Cerebellar nuclear complex (tissue), 1 donor: ENCODE measurements around the gene LIMS2.

Experiments used
- DNase-seq, 2 experiments: peaks; one replicate each; lab custom pipeline; 2025; lab: John Stamatoyannopoulos, UW

LIMS2 gene

GRCh38 chr2:127621981-127622431 is 53.3 kb downstream of the LIMS2 start:
- no peak for DNase-seq

DNA sequence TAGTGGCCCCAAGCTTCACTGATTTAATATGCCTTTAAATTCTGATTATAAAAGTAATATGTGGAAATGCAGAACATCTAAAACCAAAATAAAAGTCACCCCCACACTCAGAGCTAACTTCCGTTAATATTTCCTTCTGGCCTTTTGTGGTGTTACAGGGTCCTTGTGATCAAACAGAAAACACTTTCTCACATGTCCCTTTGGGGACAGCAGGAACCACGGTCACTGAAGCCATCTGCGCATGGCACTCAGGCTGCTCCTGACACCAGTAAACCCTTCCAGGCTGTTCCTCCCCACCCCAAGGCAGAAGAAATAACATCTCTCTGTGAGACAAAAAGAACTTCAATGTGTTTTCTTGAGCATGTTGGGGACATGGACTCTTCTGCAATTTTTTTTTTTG is 54.5 kb downstream of the LIMS2 start:
- DNase-seq: no peak

DNA sequence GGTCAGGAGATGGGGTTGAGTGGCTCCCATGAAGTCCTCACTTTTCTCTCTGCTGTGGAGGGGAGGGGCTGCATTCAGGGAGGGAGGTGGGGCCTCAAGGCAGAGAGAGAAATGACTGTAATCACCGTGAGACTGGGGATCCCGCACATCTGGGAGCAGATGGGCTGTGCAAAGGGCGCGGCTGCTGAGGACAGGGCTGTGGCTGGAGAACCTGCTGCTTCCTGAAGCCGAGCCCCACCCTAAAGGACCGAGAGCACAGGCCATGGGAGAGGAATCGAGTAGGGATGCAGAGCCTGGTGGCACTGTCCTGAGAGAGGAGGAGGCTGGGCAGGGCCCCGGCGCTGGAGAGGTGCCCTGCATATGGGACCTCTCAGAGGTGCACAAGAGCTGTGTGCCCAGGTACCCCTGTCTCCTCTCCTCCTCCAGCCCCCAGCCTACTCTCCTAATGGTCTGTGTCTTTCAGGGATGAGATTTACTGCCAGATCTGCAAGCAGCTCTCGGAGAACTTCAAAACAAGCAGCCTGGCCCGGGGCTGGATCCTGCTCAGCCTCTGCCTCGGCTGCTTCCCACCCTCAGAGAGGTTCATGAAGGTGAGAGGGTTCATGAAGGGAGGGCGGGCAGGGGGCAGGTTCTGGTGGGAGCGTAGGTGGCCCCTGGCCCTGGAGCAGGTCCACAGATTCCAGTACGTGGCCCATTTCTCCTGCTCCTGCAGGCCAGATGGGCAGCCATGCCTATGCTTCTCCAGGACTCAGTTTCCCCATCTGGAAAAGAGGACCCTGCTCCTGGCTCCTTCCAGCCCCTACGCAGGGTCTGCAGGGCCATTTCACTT is 55.2 kb downstream of the LIMS2 start:
- no peak for DNase-seq

- DNase-seq: no peak
These were observed 56.1 kb downstream of the LIMS2 start for GRCh38 chr2:127619203-127619590.

DNA sequence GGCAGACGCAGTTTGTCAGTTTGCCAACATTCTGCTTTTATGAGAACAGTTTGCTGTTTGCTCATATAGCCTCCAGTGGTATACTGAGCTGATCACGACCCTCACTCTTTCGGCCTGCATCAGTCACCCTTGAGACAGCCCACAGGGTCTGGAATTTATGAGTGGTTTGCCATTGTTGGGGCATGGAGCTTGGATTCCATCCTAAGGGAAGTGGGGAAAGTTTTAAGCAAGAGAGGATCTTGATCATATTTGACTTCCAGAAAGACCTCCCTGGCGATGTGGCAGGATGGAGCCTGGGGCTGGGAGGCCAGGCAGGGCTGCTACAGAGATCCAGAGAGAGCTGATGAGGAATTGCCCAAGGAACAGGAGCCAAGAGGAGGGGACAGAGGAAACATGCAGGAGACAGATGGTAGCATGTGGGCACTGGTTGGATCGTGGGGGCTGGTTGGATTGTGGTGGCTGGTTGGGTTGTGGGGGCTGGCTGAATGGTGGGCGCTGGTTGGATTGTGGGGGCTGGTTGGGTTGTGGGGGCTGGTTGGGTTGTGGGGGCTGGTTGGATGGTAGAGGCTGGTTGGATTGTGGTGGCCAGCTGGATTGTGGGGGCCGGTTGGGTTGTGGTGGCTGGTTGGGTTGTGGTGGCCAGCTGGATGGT is 56.7 kb downstream of the LIMS2 start:
- DNase-seq: no peak

DNA sequence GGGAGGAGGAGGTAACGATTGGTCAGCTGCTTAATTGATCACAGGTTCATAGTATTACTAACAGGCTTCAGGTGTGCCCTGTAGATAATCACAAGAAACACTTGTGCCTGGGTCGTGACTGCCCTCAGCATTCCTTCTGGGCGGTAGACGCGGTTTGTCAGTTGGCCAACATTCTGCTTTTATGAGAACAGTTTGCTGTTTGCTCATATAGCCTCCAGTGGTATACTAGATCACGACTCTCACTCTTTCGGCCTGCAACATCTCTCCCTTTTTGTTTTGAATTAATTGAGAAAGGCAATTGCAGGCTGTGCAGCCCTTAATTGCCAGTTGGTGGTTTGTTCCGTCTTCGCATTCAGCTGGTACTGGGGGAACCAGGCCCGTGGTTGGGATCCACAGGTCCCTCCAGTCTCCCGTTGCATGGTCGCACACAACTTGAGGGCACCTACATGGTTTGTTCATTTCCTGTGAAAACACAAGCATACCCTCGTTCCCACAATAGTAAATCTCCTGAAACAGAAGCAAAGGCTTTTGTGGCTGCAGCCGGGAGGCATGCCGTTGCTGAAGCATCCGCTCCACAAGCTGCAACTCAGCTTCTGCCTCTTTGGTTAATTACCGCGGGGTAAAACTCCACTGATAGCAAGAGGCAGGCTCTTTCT is 59.7 kb downstream of the LIMS2 start:
- no peak for DNase-seq

GRCh38 chr2:127614731-127615130 is 60.6 kb downstream of the LIMS2 start:
- no peak for DNase-seq

DNA sequence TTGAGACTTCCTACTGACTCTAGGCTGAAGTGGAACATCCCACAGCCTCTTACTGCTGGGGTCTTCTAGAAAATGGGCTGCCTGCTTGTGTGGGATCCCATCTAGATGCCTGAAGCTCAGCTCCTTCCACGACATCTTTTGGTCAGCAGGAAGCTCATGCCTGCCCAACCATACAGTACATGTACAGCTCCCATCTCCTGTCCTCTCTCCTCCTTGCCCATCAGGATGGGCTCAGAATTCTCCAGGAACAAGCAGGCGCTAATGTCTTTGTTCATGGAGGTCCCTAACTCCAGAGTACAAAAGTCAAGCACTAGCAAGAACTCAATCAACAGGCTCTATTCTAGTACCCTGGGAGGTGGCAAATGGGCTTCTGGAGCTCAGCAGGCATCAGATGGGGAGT is 61.1 kb downstream of the LIMS2 start:
- DNase-seq: no peak

DNA sequence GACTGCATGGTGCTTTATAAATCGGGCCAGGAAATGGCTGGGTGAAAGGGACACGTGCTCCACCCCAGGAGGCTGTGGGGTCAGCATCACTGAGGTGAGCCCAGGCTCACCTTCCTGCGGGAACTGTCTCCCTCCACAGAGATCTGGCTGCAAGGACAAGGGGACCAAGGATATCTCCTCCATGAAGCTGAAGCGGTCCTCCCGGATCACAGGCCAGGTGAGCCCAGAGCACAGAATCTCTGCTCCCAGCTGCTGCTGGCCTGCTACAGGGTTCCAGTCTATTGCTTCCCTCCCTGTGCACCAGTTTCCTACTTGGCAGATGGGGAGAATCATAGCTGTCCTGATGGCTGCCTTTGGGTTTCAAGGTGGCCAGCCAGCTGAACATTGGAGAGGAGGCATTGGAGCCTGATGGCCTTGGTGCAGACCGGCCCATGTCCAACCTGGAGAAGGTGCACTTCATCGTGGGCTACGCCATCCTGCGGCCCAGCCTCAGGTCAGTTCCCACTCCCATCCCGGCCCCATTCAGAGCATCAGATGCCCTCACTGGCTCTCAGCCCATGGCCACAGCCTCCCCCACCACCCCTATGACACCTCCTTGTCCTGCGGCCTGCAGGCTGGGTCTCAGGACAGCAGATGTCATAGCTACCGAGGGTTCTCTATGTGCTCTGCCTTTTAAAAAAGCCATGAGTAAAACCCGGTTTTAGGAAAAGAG is 63.1 kb downstream of the LIMS2 start:
- DNase-seq: no peak

DNA sequence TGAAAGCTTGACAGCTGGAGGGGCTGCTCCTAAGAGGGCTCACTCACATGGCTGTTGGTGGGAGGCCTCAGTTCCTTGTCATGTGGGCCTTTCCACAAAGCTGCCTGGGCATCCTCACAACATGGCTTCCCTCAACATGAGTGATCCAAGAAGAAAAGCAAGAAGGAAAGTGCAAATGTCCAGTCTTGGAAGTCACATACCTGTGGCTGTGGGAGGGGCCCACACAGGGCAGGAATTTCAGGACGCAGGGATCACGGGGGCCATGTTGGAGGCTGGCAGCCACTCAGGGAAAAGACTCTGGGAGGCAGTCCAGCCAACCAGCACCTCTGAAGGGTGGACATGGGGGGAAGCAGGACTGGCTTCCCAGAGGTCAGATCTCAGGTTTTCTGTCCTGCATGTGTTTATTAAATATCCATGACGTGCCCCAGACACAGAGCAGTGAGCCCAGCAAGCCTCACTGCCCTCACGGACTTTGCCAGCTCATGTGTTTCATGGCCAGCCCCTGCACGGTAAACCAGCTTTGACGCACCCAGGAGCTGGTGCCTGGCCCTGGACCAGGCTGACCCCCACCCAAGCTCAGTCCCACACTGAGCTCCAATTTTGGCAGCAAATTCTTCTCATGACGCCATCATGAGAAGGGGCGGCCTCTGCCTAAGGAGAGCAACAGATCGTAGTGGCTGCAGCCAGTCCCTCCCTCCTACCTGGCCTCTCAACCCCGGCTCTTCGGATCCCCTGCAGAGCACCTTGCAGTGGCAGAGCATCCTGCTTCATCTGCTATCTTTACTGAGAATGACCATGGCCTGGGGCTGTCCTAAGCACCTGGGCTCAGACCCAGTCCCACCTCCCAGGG is 64.0 kb downstream of the LIMS2 start:
- no peak for DNase-seq

DNA sequence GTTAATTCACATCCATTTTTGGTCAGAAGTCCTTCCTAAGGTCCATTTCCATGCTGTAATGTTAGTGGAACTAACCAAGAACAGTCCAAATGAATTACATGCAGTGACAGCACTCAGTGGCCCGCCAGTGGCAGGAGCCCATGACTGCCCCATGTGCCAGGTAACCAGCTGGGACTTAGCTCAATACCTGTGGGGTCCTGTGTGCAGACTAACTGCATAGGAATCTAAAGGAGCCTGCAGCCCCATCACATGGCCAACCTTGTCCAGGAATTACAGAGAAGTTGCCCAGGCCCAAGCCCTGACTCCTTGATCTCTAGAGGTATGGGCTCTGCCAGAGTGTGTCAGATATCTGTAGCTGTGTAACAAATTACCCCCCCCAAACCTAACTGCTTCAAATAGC is 64.8 kb downstream of the LIMS2 start:
- no peak for DNase-seq

DNA sequence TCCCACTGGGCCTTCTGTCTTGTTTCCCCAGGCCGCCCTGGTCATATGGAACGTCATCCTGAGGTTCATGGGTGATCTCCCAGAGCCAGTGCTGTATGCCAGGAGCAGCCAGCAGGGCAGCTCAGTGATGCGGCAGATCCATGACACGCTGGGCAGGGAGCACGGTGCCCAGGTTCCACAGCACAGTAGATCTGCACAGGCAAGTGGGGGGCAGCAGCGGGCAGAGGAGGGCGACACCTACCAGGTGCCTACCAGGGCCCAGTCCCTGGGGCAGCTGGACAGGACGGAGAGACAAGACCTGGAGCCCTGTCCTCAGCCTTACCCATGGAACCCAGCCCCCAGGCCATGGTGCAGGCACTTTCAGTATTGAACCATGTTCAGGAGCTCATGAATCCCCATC is 65.5 kb downstream of the LIMS2 start:
- DNase-seq: no peak

- no peak for DNase-seq
These were observed 66.1 kb downstream of the LIMS2 start for GRCh38 chr2:127609031-127609751.

DNA sequence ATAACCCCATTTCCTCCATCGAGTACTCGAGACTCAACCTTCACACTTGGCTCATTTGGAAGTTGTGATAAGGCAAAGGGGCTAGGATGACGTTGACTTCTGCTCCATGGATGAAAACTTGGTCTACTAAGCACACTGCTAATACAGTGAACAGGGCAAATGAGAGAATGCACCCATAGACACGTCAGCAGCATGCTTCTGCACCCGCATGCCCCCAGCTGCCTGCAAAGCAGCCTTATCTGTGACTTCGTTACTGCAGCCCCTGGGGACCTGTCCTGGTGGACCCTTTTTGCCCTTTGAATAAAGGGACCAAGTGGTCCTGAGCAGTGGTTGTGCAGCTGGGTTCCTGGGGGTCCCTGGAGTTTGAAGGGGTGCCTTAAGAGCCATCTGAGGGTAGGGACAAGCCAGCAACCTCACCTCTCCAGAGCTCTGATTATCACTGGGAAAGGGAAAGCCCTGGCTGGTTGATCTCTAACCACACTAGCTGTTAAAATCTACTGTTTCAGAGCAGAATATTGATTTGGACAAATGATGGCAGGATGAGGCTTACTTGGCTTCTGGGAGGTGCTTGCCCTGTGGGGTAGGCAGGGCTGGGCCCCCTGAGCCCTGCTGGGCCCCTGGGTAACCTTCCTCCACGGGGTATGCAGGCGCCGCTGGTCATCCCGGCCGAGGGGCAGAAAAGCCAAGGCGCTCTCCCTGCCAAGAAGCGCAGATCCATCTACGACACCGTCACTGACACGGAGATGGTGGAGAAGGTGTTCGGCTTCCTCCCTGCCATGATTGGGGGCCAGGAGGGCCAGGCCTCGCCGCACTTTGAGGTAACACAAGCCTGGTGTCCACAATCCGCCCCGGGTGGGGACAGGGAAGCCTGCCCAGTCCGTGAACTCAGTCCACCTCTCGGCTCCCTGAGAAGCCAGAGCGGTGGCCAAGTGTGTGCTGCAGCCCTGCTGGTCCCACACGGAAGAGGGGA is 67.0 kb downstream of the LIMS2 start:
- no peak for DNase-seq

- no peak for DNase-seq
These were observed 67.9 kb downstream of the LIMS2 start for GRCh38 chr2:127607399-127607908.

DNA sequence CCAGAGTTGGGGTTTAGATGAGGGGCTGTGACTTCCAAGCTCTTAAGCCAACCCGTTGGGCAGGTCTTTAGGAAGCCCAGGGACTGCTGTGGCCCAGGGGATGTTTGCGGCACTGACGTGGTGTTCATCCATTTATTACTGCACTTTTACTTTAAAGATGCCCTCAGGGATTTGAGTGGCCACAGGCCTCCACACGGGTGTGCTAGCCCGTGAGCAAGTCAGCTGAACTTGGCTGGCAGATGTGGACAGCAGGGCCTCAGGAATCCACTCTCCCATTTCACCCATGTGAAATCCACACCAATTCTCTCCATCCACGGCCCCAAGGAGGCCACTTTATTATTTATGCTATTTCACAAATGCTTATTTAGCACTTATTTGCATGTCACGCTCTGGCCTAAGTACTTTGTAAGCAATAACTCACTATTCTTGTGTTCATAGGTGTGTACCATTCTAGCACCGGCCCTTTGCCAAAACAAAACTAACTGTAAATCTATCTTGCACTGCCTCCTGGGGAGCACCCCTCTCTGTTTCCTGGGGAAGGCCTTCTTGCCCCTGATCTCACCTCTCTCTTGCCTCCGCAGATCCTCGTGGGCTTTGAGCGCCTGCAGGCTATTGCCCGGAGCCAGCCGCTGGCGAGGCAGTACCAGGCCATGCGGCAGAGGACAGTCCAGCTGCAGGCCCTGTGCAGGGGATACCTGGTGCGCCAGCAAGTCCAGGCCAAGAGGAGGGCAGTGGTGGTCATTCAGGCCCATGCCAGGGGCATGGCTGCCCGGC is 68.5 kb downstream of the LIMS2 start:
- no peak for DNase-seq

- no peak for DNase-seq
These were observed 69.6 kb downstream of the LIMS2 start for GRCh38 chr2:127605691-127606263.

GRCh38 chr2:127604986-127605385 is 70.3 kb downstream of the LIMS2 start:
- DNase-seq: no peak
